Naive thymus-derived CD4-positive, alpha-beta T cell (primary cell): ENCODE data around the gene TTI1. TPM values are rescaled to one million over a fixed set of nuclear protein-coding genes. Genes with fewer than 3 reads are reported as not detected.
A peak's percentile ranks its signal among the peaks of the same experiment; 100 is the strongest.

ENCODE experiments used
- ATAC-seq: fragments of 150-1000 bp; cut with Tn5 transposase; 2 replicates; pipeline ENCODE4 v1.10.0; 2021; ENCODE audit warnings: mild to moderate bottlenecking, moderate library complexity
- CTCF ChIA-PET: fragments of 350-600 bp; sonication (Branson Sonifier 250); formaldehyde crosslinking; loops from one replicate; lab custom pipeline; 2021; ENCODE audit warnings: antibody characterized with exemption; lab: Charles Lee
- POLR2A ChIA-PET: fragments of 350-600 bp; sonication (Branson Sonifier 250); formaldehyde crosslinking; loops from one replicate; lab custom pipeline; 2021; ENCODE audit warnings: antibody characterized with exemption, inconsistent platforms; lab: Charles Lee
- DNase-seq, 9 donors: peaks; one replicate each; pipeline versions ENCODE4 v3.0.0 to v3.0.0-alpha.2; 2020 to 2022; ENCODE audit warnings: mixed read lengths in 1 of 9
- H3K27ac ChIP-seq: one replicate; pipeline ENCODE4 v1.7.0; 2013; ENCODE audit warnings: mild to moderate bottlenecking, low read depth, low read length, moderate library complexity
- H3K27me3 ChIP-seq, 2 donors: one replicate each; pipeline ENCODE4 v1.7.0; 2013; ENCODE audit warnings: low read length in 2 of 2, mild to moderate bottlenecking in 2 of 2, moderate library complexity in 2 of 2; ENCODE audit not compliant: control insufficient read depth in 2 of 2, insufficient read depth in 2 of 2
- H3K36me3 ChIP-seq, 3 experiments: 1 replicate in 2 of 3; 2 replicates in 1 of 3; pipeline ENCODE4 v1.7.0; 2013; ENCODE audit warnings: low read length in 3 of 3, mild to moderate bottlenecking in 3 of 3, moderate library complexity in 1 of 3; ENCODE audit not compliant: insufficient read depth in 3 of 3, control insufficient read depth in 2 of 3
- H3K4me1 ChIP-seq, 2 donors: one replicate each; pipeline ENCODE4 v1.7.0; 2013; ENCODE audit warnings: low read length in 2 of 2, mild to moderate bottlenecking in 2 of 2, moderate library complexity in 1 of 2; ENCODE audit not compliant: control insufficient read depth in 2 of 2, insufficient read depth in 2 of 2
- H3K4me3 ChIP-seq: 2 replicates; pipeline ENCODE4 v1.7.0; 2013; ENCODE audit warnings: mild to moderate bottlenecking, low read length
- H3K9me3 ChIP-seq, 3 experiments: 1 replicate in 2 of 3; 2 replicates in 1 of 3; pipeline ENCODE4 v1.7.0; 2013; ENCODE audit warnings: low read length in 3 of 3; ENCODE audit not compliant: control insufficient read depth in 2 of 3
- H3K27ac Mint-ChIP-seq, 9 donors: one replicate each; pipeline ENCODE4 v1.8.0; 2020 to 2022; ENCODE audit warnings: mixed read lengths in 9 of 9, mild to moderate bottlenecking in 8 of 9, moderate library complexity in 5 of 9, inconsistent platforms in 2 of 9
- H3K27me3 Mint-ChIP-seq, 5 donors: one replicate each; pipeline ENCODE4 v1.8.0; 2021 to 2022; ENCODE audit warnings: mixed read lengths in 5 of 5, mild to moderate bottlenecking in 1 of 5
- H3K36me3 Mint-ChIP-seq, 5 donors: one replicate each; pipeline ENCODE4 v1.8.0; 2020 to 2022; ENCODE audit warnings: mixed read lengths in 5 of 5, mild to moderate bottlenecking in 3 of 5, inconsistent platforms in 1 of 5
- H3K4me1 Mint-ChIP-seq, 7 donors: one replicate each; pipeline ENCODE4 v1.8.0; 2020 to 2022; ENCODE audit warnings: mixed read lengths in 7 of 7, mild to moderate bottlenecking in 3 of 7, inconsistent platforms in 1 of 7
- H3K4me3 Mint-ChIP-seq, 10 donors: one replicate each; pipeline ENCODE4 v1.8.0; 2020 to 2022; ENCODE audit warnings: mild to moderate bottlenecking in 10 of 10, mixed read lengths in 10 of 10, moderate library complexity in 6 of 10, inconsistent platforms in 2 of 10
- H3K9me3 Mint-ChIP-seq, 11 donors: one replicate each; pipeline ENCODE4 v1.8.0; 2020 to 2022; ENCODE audit warnings: mixed read lengths in 11 of 11, mild to moderate bottlenecking in 4 of 11, inconsistent platforms in 1 of 11, moderate library complexity in 1 of 11
- intact Hi-C, 2 donors: fragments of 100-400 bp; cut with micrococcal nuclease; formaldehyde crosslinking; loops; one replicate each; pipeline ENCODE4 v1.15.1; 2023
- polyA plus RNA-seq, 2 donors: library from polyadenylated mRNA; unstranded; fragments of 300-500 nt; fragmentation: Illumina TruSeq; gene quantifications; one replicate each; pipeline ENCODE4 v1.2.3, GENCODE V29; 2021
- total RNA-seq, 6 experiments: library from RNA in 5 of 6; stranded (reverse) in 5 of 6; gene quantifications; 1 replicate in 5 of 6; 2 replicates in 1 of 6; pipeline ENCODE4 v1.2.3 and lab custom pipeline; 2021 to 2026

TTI1 gene
- total and polyA plus RNA-seq, 7 experiments from 2014 or later = 15.0 to 29.8 (median 25.0) TPM

GRCh38 chr20:38065764-38066375, 32.6 kb upstream of the TTI1 start:
- intact Hi-C loops = no loop called here
- H3K4me1 ChIP-seq = no peaks in the 10 kb centered on the region
- POLR2A ChIA-PET = no interaction called here
- H3K9me3 ChIP-seq = no peaks in the 10 kb centered on the region
- no peak for ATAC-seq
- H3K4me1 Mint-ChIP-seq = peaks cover 0 to 5% (median 0%) of the 10 kb centered on the region in 7 donors
- no peak overlapping the region for H3K4me3 Mint-ChIP-seq
- no peak overlapping the region for H3K27ac ChIP-seq
- H3K4me3 ChIP-seq = no peak overlapping the region
- CTCF ChIA-PET = no interaction called here
- peaks cover 23 to 57% (median 49%) of the 10 kb centered on the region in 5 donors for H3K36me3 Mint-ChIP-seq
- no peaks in the 10 kb centered on the region for H3K27me3 Mint-ChIP-seq
- H3K9me3 Mint-ChIP-seq = no peaks in the 10 kb centered on the region
- peaks cover 8 to 96% (median 48%) of the 10 kb centered on the region in 3 experiments for H3K36me3 ChIP-seq
- no peaks in the 10 kb centered on the region for H3K27me3 ChIP-seq
- DNase-seq = no peak
- peak overlapping the region in 1 of 9 donors; percentile 10 for H3K27ac Mint-ChIP-seq

- intact Hi-C loops = no loop called here
- H3K9me3 Mint-ChIP-seq = no peaks in the 10 kb centered on the region
- Histone ChIP-seq H3K27ac (no peak overlapping the region), H3K4me3 (no peak overlapping the region), H3K4me1 (no peaks in the 10 kb centered on the region), H3K36me3 (peaks cover 24 to 97% (median 53%) of the 10 kb centered on the region in 3 experiments), H3K27me3 (no peaks in the 10 kb centered on the region), H3K9me3 (no peaks in the 10 kb centered on the region)
- POLR2A ChIA-PET = no interaction called here
- CTCF ChIA-PET = no interaction called here
- no peak overlapping the region for H3K4me3 Mint-ChIP-seq
- H3K36me3 Mint-ChIP-seq = peaks cover 26 to 49% (median 40%) of the 10 kb centered on the region in 5 donors
- H3K27me3 Mint-ChIP-seq = no peaks in the 10 kb centered on the region
- DNase-seq = no peak
- peaks cover 0 to 8% (median 0%) of the 10 kb centered on the region in 7 donors for H3K4me1 Mint-ChIP-seq
- ATAC-seq = no peak
- H3K27ac Mint-ChIP-seq = no peak overlapping the region
Measured at GRCh38 chr20:38063911-38064530, 30.8 kb upstream of the TTI1 start.

- Histone ChIP-seq H3K4me3 (no peak overlapping the region), H3K36me3 (peaks cover 16 to 96% (median 52%) of the 10 kb centered on the region in 3 experiments), H3K27ac (no peak overlapping the region), H3K9me3 (no peaks in the 10 kb centered on the region), H3K4me1 (no peaks in the 10 kb centered on the region), H3K27me3 (no peaks in the 10 kb centered on the region)
- intact Hi-C loops = no loop called here
- Mint-ChIP-seq H3K4me1 (peaks cover 0 to 8% (median 0%) of the 10 kb centered on the region in 7 donors), H3K9me3 (no peaks in the 10 kb centered on the region), H3K27me3 (no peaks in the 10 kb centered on the region), H3K36me3 (peaks cover 25 to 42% (median 34%) of the 10 kb centered on the region in 5 donors), H3K27ac (no peak overlapping the region), H3K4me3 (no peak overlapping the region)
- ATAC-seq (no peak), DNase-seq (no peak)
- POLR2A ChIA-PET = interaction anchor here (0.6 kb wide), 1 partner anchor 58 kb away, joined by 3 read pairs; no protein-coding TSS in a partner anchor
- CTCF ChIA-PET = interaction anchor here (0.6 to 1.2 kb wide), 3 partner anchors 11 to 83 kb away, joined by 3 to 5 read pairs (median 3); no protein-coding TSS in a partner anchor
Measured at GRCh38 chr20:38062890-38063289, 29.6 kb upstream of the TTI1 start.

GRCh38 chr20:38061109-38061508, 27.9 kb upstream of the TTI1 start:
- ATAC-seq (no peak), DNase-seq (no peak)
- no peak overlapping the region for H3K27ac Mint-ChIP-seq
- no peaks in the 10 kb centered on the region for H3K9me3 Mint-ChIP-seq
- H3K27me3 Mint-ChIP-seq = no peaks in the 10 kb centered on the region
- H3K36me3 Mint-ChIP-seq = peaks cover 21 to 32% (median 24%) of the 10 kb centered on the region in 5 donors
- no peak overlapping the region for H3K27ac ChIP-seq
- peaks cover 0 to 15% (median 12%) of the 10 kb centered on the region in 7 donors for H3K4me1 Mint-ChIP-seq
- intact Hi-C loops = no loop called here
- ChIA-PET CTCF (interaction anchor here (0.8 kb wide), 1 partner anchor 18 kb away, joined by 3 read pairs; no protein-coding TSS in a partner anchor), POLR2A (no interaction called here)
- H3K4me3 ChIP-seq = no peak overlapping the region
- H3K9me3 ChIP-seq = no peaks in the 10 kb centered on the region
- no peaks in the 10 kb centered on the region for H3K4me1 ChIP-seq
- H3K27me3 ChIP-seq = no peaks in the 10 kb centered on the region
- peaks cover 16 to 87% (median 35%) of the 10 kb centered on the region in 3 experiments for H3K36me3 ChIP-seq
- no peak overlapping the region for H3K4me3 Mint-ChIP-seq

GRCh38 chr20:38060536-38060935, 27.3 kb upstream of the TTI1 start:
- Histone ChIP-seq H3K27ac (no peak overlapping the region), H3K27me3 (no peaks in the 10 kb centered on the region), H3K36me3 (peaks cover 16 to 85% (median 31%) of the 10 kb centered on the region in 3 experiments), H3K4me3 (no peak overlapping the region), H3K4me1 (no peaks in the 10 kb centered on the region), H3K9me3 (no peaks in the 10 kb centered on the region)
- Mint-ChIP-seq H3K27me3 (no peaks in the 10 kb centered on the region), H3K9me3 (no peaks in the 10 kb centered on the region), H3K4me1 (peaks cover 0 to 18% (median 15%) of the 10 kb centered on the region in 7 donors), H3K4me3 (no peak overlapping the region), H3K36me3 (peaks cover 17 to 27% (median 22%) of the 10 kb centered on the region in 5 donors), H3K27ac (peak overlapping the region in 1 of 9 donors; percentile 45)
- intact Hi-C loops = no loop called here
- DNase-seq (no peak), ATAC-seq (no peak)
- ChIA-PET POLR2A (no interaction called here), CTCF (interaction anchor here (0.6 to 0.8 kb wide), 2 partner anchors 11 to 17 kb away, joined by 3 to 4 read pairs; no protein-coding TSS in a partner anchor)

- Histone ChIP-seq H3K27me3 (no peaks in the 10 kb centered on the region), H3K4me3 (no peak overlapping the region), H3K4me1 (no peaks in the 10 kb centered on the region), H3K9me3 (no peaks in the 10 kb centered on the region), H3K27ac (no peak overlapping the region), H3K36me3 (peaks cover 16 to 81% (median 26%) of the 10 kb centered on the region in 3 experiments)
- Mint-ChIP-seq H3K27ac (no peak overlapping the region), H3K36me3 (peaks cover 17 to 27% (median 23%) of the 10 kb centered on the region in 5 donors), H3K27me3 (no peaks in the 10 kb centered on the region), H3K4me3 (no peak overlapping the region), H3K4me1 (peaks cover 0 to 22% (median 20%) of the 10 kb centered on the region in 7 donors), H3K9me3 (no peaks in the 10 kb centered on the region)
- intact Hi-C loops = loop anchor here in 1 of 2 donors (5.0 kb wide), 1 partner anchor 297 kb away; no protein-coding TSS in a partner anchor
- CTCF ChIA-PET = no interaction called here
- ATAC-seq (no peak), DNase-seq (no peak)
- POLR2A ChIA-PET = no interaction called here
Measured at GRCh38 chr20:38059832-38060231, 26.6 kb upstream of the TTI1 start.
